Stimulated activated CD8-positive, alpha-beta memory T cell treated with anti-CD3 and anti-CD28 coated beads, Interleukin-15, amount 100 ng/mL, for 4 hours (primary cell): Measurements from ENCODE around the gene PASK.

ENCODE experiments used
- DNase-seq, 2 donors: peaks; one replicate each; pipeline ENCODE4 v3.0.0-alpha.2; 2020; ENCODE audit warnings: low read depth in 2 of 2

PASK gene

GRCh38 chr2:241148239-241148638 is 1.0 kb downstream of the PASK start:
- DNase-seq, result no peak

GRCh38 chr2:241147336-241147735 is 1.9 kb downstream of the PASK start:
- DNase-seq, result no peak

- DNase-seq, result no peak
Measured at GRCh38 chr2:241146286-241146685, 3.0 kb downstream of the PASK start.

GRCh38 chr2:241142593-241142992 is 6.7 kb downstream of the PASK start:
- no peak for DNase-seq

- DNase-seq, result no peak
Measured at GRCh38 chr2:241142063-241142462, 7.2 kb downstream of the PASK start.

GRCh38 chr2:241141214-241141770 is 8.0 kb downstream of the PASK start:
- DNase-seq, result no peak

GRCh38 chr2:241140445-241140840 is 8.8 kb downstream of the PASK start:
- no peak for DNase-seq

GRCh38 chr2:241139531-241140444 is 9.5 kb downstream of the PASK start:
- DNase-seq, result no peak

GRCh38 chr2:241138471-241138870 is 10.8 kb downstream of the PASK start:
- no peak for DNase-seq

- DNase-seq, result no peak
Measured at GRCh38 chr2:241137276-241138190, 11.7 kb downstream of the PASK start.

- DNase-seq, result no peak
Measured at GRCh38 chr2:241136661-241137260, 12.5 kb downstream of the PASK start.

GRCh38 chr2:241136191-241136590 is 13.1 kb downstream of the PASK start:
- DNase-seq, result no peak

- DNase-seq, result no peak
Measured at GRCh38 chr2:241135737-241136136, 13.5 kb downstream of the PASK start.

GRCh38 chr2:241134711-241135110 is 14.6 kb downstream of the PASK start:
- DNase-seq, result no peak

GRCh38 chr2:241133436-241133820 is 15.8 kb downstream of the PASK start:
- DNase-seq, result no peak

GRCh38 chr2:241132538-241133435 is 16.5 kb downstream of the PASK start:
- no peak for DNase-seq

- no peak for DNase-seq
Measured at GRCh38 chr2:241131531-241131930, 17.7 kb downstream of the PASK start.

- no peak for DNase-seq
Measured at GRCh38 chr2:241130316-241130715, 19.0 kb downstream of the PASK start.

GRCh38 chr2:241129086-241129871 is 20.0 kb downstream of the PASK start:
- DNase-seq, result no peak

- DNase-seq, result no peak
Measured at GRCh38 chr2:241128266-241128665, 21.0 kb downstream of the PASK start.
